Activated T-cell treated with anti-CD3 and anti-CD28 coated beads, Interleukin-2, amount 50 U/mL, for 72 hours (primary cell): Measurements from ENCODE around the gene PXK. TPM values are rescaled to one million over a fixed set of nuclear protein-coding genes. Genes with fewer than 3 reads are reported as not detected.
"Not testable (repeated sequence)": the region's sequence is repeated elsewhere in the genome, so short reads cannot be mapped to it uniquely, and the experiment has no call there.

ENCODE experiments used
- ATAC-seq, 2 donors: fragments of 150-1000 bp; cut with Tn5 transposase; replicated peaks in 1 of 2; 2 replicates each; pipeline ENCODE4 v1.10.0; 2021; ENCODE audit warnings: moderate library complexity in 2 of 2, mild to moderate bottlenecking in 1 of 2
- DNase-seq, 2 donors: peaks; one replicate each; pipeline ENCODE4 v3.0.0; 2021 to 2022; ENCODE audit warnings: mixed read lengths in 1 of 2
- H3K27ac Mint-ChIP-seq: one replicate; pipeline ENCODE4 v1.8.0; 2022; ENCODE audit warnings: mild to moderate bottlenecking, moderate library complexity, mixed read lengths
- H3K27me3 Mint-ChIP-seq: one replicate; pipeline ENCODE4 v1.8.0; 2022; ENCODE audit warnings: low read depth, mixed read lengths
- H3K36me3 Mint-ChIP-seq, 2 donors: one replicate each; pipeline ENCODE4 v1.8.0; 2022; ENCODE audit warnings: mixed read lengths in 2 of 2, mild to moderate bottlenecking in 1 of 2; ENCODE audit not compliant: insufficient read depth in 2 of 2
- H3K4me1 Mint-ChIP-seq: one replicate; pipeline ENCODE4 v1.8.0; 2022; ENCODE audit warnings: low read depth, mixed read lengths
- H3K4me3 Mint-ChIP-seq, 2 donors: one replicate each; pipeline ENCODE4 v1.8.0; 2022; ENCODE audit warnings: mild to moderate bottlenecking in 2 of 2, mixed read lengths in 2 of 2, moderate library complexity in 2 of 2
- H3K9me3 Mint-ChIP-seq, 2 donors: one replicate each; pipeline ENCODE4 v1.8.0; 2022; ENCODE audit warnings: mixed read lengths in 2 of 2
- total RNA-seq, 2 donors: library from RNA; stranded (reverse); gene quantifications; one replicate each; pipeline ENCODE4 v1.2.3, GENCODE V29; 2022

The PXK gene
- total RNA-seq, 2 donors from 2014 or later, result 76.1 to 79.0 TPM

DNA sequence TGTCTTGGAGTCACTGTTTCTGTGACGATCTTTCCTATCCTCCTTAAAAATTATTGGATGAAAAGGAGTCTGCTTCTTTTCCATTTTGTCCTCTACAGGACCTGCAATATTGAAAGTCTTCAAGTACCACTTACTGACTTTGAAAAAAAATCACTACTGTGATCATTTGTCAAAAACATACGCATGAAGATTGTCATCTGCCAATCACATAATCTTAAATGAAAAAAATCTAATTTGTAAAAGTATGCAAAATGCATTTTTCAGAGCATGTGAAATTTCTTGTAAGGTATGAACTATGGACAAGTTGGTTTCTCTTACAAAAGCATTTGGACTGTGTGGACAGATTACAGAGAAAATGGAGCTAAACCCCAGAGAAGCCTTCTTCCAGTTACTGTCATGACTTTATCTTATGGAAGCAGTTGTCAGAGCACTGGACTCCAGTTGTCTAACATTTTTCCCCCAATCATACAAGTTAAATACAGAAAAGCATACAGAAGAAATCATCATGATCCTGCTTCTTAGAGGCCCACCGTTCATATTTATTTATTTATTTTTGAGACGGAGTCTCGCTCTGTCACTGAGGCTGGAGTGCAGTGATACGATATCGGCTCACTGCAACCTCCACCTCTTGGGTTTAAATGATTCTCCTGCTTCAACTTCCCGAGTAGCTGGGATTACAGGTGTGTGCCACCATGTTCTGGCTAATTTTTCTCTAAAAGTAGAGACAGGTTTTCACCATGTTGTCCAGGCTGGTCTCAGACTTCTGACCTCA is 3.4 kb upstream of the PXK start:
- Mint-ChIP-seq H3K9me3 (no peaks in the 10 kb centered on the region), H3K36me3 (peaks cover 2 to 3% of the 10 kb centered on the region in 2 donors), H3K27ac (no peak overlapping the region), H3K4me3 (no peak overlapping the region), H3K4me1 (peaks cover 34% of the 10 kb centered on the region), H3K27me3 (no peaks in the 10 kb centered on the region)
- ATAC-seq (no peak), DNase-seq (no peak)

DNA sequence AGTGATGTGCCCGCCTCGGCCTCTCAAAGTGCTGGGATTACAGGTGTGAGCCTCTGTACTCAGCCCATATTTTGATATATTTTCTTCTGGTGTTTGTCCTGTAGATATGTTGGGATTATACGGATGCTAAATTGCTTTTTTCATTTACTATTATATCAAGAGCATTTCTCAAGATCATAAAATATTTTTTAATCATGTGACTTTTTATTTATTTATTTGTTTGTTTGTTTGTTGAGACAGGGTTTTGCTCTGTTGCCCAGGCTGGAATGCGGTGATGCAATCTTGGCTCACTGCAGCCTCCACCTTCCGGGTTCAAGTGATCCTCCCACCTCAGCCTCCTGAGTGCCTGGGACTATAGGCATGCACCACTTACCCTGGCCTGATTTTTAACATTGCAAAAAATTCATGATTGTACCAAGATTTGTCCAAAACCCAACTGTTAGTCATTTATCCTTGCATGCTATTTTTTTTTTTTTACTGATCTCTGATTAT is 2.7 kb upstream of the PXK start:
- peaks cover 2 to 4% of the 10 kb centered on the region in 2 donors for H3K36me3 Mint-ChIP-seq
- no peaks in the 10 kb centered on the region for H3K27me3 Mint-ChIP-seq
- DNase-seq, result no peak
- H3K27ac Mint-ChIP-seq, result no peak overlapping the region
- H3K4me1 Mint-ChIP-seq, result peaks cover 34% of the 10 kb centered on the region
- no peak for ATAC-seq
- H3K9me3 Mint-ChIP-seq, result no peaks in the 10 kb centered on the region
- no peak overlapping the region for H3K4me3 Mint-ChIP-seq

DNA sequence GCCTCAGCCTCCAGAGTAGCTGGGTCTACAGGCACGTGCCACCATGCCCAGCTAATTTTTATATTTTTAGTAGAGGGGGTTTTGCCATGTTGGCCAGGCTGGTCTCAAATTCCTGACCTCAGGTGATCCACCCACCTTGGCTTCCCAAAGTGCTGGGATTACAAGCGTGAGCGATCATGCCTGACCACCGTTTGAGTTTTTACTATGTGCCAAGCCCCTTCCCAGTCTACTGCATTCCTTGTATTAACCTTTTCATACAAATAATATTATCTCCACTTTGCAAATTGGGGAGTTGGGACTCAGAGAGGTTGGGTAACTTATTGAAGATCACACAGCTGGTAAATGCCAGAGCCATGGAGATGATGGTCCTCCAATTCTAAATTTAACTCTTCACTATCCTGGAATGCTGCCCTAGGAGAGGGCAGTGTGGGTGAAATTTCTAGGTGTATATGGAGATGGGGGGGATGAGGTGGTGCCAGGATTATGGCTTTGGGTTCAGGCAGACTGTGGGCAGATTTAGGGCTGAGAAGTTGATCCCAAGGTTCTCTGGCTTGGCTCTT is 1.0 kb upstream of the PXK start:
- no peak for DNase-seq
- Mint-ChIP-seq H3K36me3 (peaks cover 12% of the 10 kb centered on the region in 2 donors), H3K27me3 (no peaks in the 10 kb centered on the region), H3K4me3 (peak overlapping the region; percentile 79), H3K9me3 (no peaks in the 10 kb centered on the region), H3K4me1 (peaks cover 41% of the 10 kb centered on the region), H3K27ac (no peak overlapping the region)
- no peak for ATAC-seq

DNA sequence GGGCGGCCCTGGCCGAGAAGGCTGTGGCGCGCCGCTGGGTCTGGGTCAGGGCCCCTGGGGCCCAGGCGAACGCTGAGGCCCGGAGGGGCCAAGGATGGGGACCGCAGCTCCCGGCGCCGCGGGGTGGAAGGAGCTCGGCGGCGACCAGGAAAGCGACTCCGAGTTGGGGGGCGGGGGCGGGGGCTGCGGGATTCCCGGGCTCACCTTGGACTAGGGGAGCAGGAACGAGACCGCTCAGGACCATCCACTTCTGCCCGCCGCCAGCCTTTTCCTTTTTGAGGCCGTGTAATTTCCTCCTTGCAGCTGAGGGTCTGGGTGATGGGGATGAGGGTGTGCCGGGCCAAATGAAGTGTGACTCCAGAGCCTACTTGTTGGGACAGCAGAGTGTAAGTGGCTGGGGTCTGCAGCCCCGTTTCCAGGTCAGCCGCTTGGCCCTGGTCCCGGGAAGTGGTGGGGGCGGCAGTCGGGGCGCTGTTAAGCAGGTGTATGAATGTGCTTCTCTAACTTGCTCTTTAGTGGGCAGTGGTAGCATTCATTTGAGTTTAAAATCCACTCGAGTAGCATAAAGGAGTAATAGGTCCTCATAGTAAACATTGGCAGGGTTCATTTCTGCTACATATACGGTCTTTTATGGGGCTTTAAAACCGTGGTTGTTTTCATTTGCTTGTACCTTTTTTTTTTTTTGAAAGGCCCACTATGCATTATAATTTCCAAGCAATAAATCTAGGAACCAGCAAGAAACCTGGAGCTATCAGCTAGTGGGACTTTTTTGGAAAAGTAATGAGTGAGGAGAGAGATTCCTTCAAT is 717 bp downstream of the PXK start:
- H3K27me3 Mint-ChIP-seq, result no peaks in the 10 kb centered on the region
- peak; percentile 32 to 38 for ATAC-seq
- peak overlapping the region; percentile 92 to 99 for H3K4me3 Mint-ChIP-seq
- DNase-seq, result peak; percentile 48 to 58
- H3K4me1 Mint-ChIP-seq, result peaks cover 49% of the 10 kb centered on the region
- peaks cover 12 to 21% of the 10 kb centered on the region in 2 donors for H3K36me3 Mint-ChIP-seq
- H3K27ac Mint-ChIP-seq, result peak overlapping the region; percentile 99
- no peaks in the 10 kb centered on the region for H3K9me3 Mint-ChIP-seq

DNA sequence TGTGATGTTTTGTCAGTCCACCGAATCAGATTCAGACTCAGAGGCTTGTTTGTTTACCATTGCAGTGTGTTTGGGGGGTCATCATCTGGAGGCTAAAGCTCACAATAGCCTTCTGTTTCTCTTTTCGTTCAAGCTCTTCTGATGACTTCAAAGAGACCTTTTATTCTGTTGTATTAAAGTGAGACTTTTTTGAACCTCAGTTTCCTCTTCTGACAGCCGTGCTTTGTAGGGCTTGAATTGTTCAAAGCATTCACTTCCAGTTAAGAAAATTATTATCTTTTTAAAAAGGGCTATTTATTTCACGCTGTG is 1.3 kb downstream of the PXK start:
- Mint-ChIP-seq H3K27me3 (no peaks in the 10 kb centered on the region), H3K9me3 (no peaks in the 10 kb centered on the region), H3K27ac (peak overlapping the region; percentile 99), H3K36me3 (peaks cover 12 to 23% of the 10 kb centered on the region in 2 donors), H3K4me3 (peak overlapping the region; percentile 92 to 99), H3K4me1 (peaks cover 49% of the 10 kb centered on the region)
- DNase-seq (no peak), ATAC-seq (no peak)

DNA sequence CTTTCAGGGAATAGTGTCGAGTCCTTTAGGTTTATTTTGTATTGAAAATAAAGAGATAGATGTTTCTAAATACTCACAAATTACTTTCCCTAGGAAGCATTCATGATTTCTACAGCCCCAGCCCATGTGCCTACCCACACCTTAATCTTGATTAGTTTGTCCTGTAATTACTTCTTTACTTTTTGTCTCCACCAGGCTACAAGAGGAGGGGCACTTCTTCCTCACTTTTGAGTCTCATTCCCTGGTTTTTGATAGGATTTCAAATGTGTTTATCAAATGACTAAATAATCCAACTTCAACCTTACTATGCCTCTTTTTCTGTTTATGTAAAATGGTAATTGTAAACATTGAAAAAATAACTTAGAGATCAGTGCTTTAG is 1.8 kb downstream of the PXK start:
- no peak for ATAC-seq
- Mint-ChIP-seq H3K36me3 (peaks cover 12 to 26% of the 10 kb centered on the region in 2 donors), H3K4me1 (peaks cover 49% of the 10 kb centered on the region), H3K9me3 (no peaks in the 10 kb centered on the region), H3K4me3 (peak overlapping the region; percentile 92 to 99), H3K27ac (peak overlapping the region; percentile 99), H3K27me3 (no peaks in the 10 kb centered on the region)
- no peak for DNase-seq

DNA sequence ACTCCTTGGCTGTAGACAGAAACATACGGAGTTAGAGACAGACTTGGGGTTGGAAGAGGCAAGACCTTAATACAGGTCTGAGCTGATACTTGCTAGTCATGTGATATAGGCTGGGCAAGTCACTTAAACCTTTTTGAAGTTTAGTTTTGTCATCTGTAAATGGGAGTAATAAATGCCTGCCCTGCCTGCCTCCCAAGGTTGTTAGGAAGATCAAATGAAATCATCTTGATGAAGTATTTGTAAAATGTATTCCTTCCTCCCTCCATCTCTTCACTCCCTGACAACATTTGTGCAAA is 2.9 kb downstream of the PXK start:
- DNase-seq (no peak), ATAC-seq (no peak)
- peak overlapping the region; percentile 92 to 99 for H3K4me3 Mint-ChIP-seq
- H3K4me1 Mint-ChIP-seq, result peaks cover 49% of the 10 kb centered on the region
- no peaks in the 10 kb centered on the region for H3K9me3 Mint-ChIP-seq
- H3K27ac Mint-ChIP-seq, result peak overlapping the region; percentile 99
- H3K27me3 Mint-ChIP-seq, result no peaks in the 10 kb centered on the region
- peaks cover 12 to 28% of the 10 kb centered on the region in 2 donors for H3K36me3 Mint-ChIP-seq

DNA sequence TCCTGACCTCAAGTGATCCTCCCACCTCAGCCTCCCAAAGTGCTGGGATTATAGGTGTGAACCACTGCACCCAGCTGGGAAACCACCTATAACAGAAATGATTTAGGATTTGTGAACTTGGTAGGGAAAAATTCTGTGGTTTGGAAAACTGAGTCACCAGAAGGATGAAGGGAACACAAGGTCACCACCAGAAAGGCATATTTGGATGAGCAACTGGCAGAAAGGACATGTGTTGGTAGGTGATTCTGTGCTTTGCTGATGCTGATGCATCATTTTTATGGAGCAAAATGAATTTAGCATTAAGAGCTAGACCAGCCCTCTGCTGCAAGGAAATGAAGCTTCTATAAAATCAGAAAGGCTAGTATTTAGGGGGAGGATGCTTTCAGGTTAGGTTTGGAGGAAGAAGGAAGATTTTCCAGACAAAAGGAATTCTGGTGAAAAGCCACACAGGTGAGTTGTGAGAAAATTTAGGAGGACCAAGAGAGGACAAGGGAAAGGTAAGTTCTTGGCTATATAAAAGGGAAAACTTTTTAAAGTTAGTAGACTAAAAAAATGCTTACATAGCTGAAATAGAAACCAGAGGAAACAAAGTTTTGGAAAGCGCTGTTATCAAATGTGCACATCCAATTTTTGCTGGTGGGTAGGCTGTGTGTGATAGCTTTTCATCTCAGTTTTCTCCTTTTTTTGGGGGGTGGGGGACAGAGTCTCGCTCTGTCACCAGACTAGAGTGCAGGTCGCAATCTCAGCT is 3.6 kb downstream of the PXK start:
- ATAC-seq (no peak), DNase-seq (no peak)
- peaks cover 49% of the 10 kb centered on the region for H3K4me1 Mint-ChIP-seq
- no peaks in the 10 kb centered on the region for H3K27me3 Mint-ChIP-seq
- no peaks in the 10 kb centered on the region for H3K9me3 Mint-ChIP-seq
- H3K27ac Mint-ChIP-seq, result peak overlapping the region; percentile 73
- H3K4me3 Mint-ChIP-seq, result peak overlapping the region; percentile 54 to 78
- H3K36me3 Mint-ChIP-seq, result peaks cover 14 to 31% of the 10 kb centered on the region in 2 donors

DNA sequence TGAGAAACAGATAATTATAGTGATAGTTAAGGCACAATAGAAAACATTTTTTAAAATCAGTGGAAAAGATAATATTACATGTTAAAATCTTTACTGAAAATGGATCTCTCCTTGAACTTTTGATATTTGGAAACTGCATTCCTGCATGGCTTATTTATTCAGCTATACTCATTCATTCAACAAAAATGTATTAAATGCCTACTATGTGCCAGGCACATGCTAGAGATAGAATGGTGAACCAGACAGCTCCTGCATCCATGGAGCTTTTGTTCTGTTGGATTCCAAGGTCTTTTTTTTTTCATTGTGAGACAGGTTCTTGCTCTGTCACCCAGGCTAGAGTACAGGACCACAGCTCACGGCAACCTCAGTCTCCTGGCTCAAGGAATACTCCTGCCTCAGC is 4.5 kb downstream of the PXK start:
- no peak for DNase-seq
- Mint-ChIP-seq H3K9me3 (no peaks in the 10 kb centered on the region), H3K27ac (no peak overlapping the region), H3K4me1 (peaks cover 43% of the 10 kb centered on the region), H3K4me3 (no peak overlapping the region), H3K27me3 (no peaks in the 10 kb centered on the region), H3K36me3 (peaks cover 14 to 31% of the 10 kb centered on the region in 2 donors)
- no peak for ATAC-seq

DNA sequence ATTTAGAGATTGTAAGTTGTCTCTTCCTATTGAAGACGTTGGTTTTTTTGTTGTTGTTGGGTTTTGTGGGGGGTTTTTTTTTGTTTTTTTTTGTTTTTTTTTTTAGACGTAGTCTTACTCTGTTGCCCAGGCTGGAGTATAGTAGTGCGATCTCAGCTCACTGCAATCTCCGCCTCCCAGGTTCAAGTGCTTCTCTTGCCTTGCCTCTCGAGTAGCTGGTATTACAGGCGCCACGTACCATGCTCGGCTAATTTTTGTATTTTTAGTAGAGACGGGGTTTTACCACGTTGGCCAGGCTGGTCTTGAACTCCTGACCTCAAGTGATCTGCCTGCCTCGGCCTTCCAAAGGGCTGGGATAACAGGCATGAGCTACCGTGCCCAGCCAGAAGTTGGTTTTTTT is 6.5 kb downstream of the PXK start:
- H3K4me3 Mint-ChIP-seq, DNase-seq, H3K27me3 Mint-ChIP-seq, H3K27ac Mint-ChIP-seq, ATAC-seq, H3K9me3 Mint-ChIP-seq: not testable (repeated sequence)
- Mint-ChIP-seq H3K4me1 (peaks cover 33% of the 10 kb centered on the region), H3K36me3 (peaks cover 11 to 28% of the 10 kb centered on the region in 2 donors)

DNA sequence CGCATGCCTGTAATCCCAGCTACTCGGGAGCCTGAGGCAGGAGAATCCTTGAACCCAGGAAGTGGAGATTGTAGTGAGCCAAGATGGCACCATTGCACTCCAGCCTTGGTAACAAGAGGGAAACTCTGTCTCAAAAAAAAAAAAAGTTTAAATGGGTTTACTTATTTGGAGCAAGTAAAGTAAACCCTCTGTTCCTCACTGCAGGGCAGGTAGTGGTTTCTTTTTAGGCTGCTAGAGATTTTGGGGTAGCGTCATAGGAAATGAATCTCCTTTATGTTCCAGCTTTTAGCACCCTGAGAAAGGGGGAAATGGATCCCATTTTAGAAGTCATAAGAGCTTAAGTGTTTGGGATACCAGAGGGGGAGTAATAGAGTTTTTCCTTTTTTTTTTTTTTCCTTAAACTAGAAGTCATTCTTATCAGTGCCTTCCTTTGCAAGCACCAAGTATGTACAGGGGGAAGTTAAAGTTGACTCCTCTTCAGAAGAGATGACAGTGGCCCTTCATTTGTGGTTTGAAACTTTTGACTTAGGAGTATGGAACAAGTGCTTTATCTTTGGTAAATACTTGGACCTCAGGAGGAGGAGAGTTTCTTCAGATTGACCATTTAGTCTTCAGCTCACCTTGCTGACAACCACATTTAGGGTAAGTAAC is 8.0 kb downstream of the PXK start:
- H3K27ac Mint-ChIP-seq, result no peak overlapping the region
- no peaks in the 10 kb centered on the region for H3K9me3 Mint-ChIP-seq
- H3K4me3 Mint-ChIP-seq, result no peak overlapping the region
- DNase-seq (no peak), ATAC-seq (no peak)
- peaks cover 6 to 25% of the 10 kb centered on the region in 2 donors for H3K36me3 Mint-ChIP-seq
- no peaks in the 10 kb centered on the region for H3K27me3 Mint-ChIP-seq
- peaks cover 29% of the 10 kb centered on the region for H3K4me1 Mint-ChIP-seq

DNA sequence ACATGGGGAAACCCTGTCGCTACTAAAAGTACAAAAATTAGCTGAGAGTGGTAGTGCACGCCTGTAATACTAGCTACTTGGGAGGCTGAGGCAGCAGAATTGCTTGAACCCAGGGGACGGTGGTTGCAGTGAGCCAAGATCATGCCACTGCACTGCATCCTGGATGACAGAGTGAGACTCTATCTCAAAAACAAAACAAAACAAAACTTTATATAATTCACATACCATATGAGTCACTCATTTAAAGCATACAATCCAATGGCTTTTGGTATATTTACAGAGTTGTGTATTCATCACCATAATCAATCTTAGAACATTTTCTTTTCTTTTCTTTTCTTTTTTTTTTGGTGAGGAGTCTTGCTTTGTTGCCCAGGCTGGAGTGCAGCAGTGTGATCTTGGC is 8.7 kb downstream of the PXK start:
- DNase-seq (no peak), ATAC-seq (no peak)
- H3K4me3 Mint-ChIP-seq, result no peak overlapping the region
- no peaks in the 10 kb centered on the region for H3K27me3 Mint-ChIP-seq
- no peak overlapping the region for H3K27ac Mint-ChIP-seq
- no peaks in the 10 kb centered on the region for H3K9me3 Mint-ChIP-seq
- peaks cover 29% of the 10 kb centered on the region for H3K4me1 Mint-ChIP-seq
- peaks cover 2 to 20% of the 10 kb centered on the region in 2 donors for H3K36me3 Mint-ChIP-seq
